ENCODE results near the gene VPS13D.

GRCh38 chr1:12324423-12324822 is 94.6 kb downstream of the VPS13D start:
- TF ChIP-seq POLR2A (IDR thresholded peaks at IDR 0.05; ENCODE audit: extremely low read depth, insufficient read length): no peak
- TF ChIP-seq, protein P1, sequence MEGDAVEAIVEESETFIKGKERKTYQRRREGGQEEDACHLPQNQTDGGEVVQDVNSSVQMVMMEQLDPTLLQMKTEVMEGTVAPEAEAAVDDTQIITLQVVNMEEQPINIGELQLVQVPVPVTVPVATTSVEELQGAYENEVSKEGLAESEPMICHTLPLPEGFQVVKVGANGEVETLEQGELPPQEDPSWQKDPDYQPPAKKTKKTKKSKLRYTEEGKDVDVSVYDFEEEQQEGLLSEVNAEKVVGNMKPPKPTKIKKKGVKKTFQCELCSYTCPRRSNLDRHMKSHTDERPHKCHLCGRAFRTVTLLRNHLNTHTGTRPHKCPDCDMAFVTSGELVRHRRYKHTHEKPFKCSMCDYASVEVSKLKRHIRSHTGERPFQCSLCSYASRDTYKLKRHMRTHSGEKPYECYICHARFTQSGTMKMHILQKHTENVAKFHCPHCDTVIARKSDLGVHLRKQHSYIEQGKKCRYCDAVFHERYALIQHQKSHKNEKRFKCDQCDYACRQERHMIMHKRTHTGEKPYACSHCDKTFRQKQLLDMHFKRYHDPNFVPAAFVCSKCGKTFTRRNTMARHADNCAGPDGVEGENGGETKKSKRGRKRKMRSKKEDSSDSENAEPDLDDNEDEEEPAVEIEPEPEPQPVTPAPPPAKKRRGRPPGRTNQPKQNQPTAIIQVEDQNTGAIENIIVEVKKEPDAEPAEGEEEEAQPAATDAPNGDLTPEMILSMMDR (IDR thresholded peaks at IDR 0.05; ENCODE audit: low read depth, low read length): no peak
- no peak for TF ChIP-seq MYC (IDR thresholded peaks at IDR 0.05; ENCODE audit: low read depth, low read length)
